Testis (tissue), 3 donors: ENCODE results near the gene ALPK3. TPM values are rescaled to one million over a fixed set of nuclear protein-coding genes. Genes with fewer than 3 reads are reported as not detected.

ENCODE experiments used
- DNase-seq: peaks from one replicate; pipeline ENCODE4 v3.0.0-alpha.2; 2019
- H3K27ac ChIP-seq, 2 donors: fragments of 200-600 bp; sonication (generic); one replicate each; pipeline ENCODE4 v1.5.1; 2019
- H3K27me3 ChIP-seq: fragments of 200-600 bp; sonication (generic); one replicate; pipeline ENCODE4 v1.5.1; 2019
- H3K36me3 ChIP-seq: fragments of 200-600 bp; sonication (generic); one replicate; pipeline ENCODE4 v1.5.1; 2017; ENCODE audit warnings: low read depth; ENCODE audit errors: missing control alignments
- H3K4me1 ChIP-seq: fragments of 200-600 bp; sonication (generic); one replicate; pipeline ENCODE4 v1.5.1; 2019
- H3K4me3 ChIP-seq, 2 donors: fragments of 200-600 bp; sonication (generic); one replicate each; pipeline ENCODE4 v1.5.1; 2017 to 2019
- H3K9me3 ChIP-seq: fragments of 200-600 bp; sonication (generic); one replicate; pipeline ENCODE4 v1.5.1; 2017
- POLR2A ChIP-seq: fragments of 450-650 bp; IDR thresholded peaks from one replicate; pipeline ENCODE4 v1.6.1; 2017; ENCODE audit warnings: antibody characterized with exemption, mild to moderate bottlenecking, moderate library complexity
- WGBS, 2 donors: methylation state at CpG; one replicate each; pipeline ENCODE4 v1.1.5; 2018; 5-methylcytosine and 5-hydroxymethylcytosine counted together
- intact Hi-C: fragments of 100-400 bp; cut with DNase I; formaldehyde crosslinking; loops from one replicate; pipeline ENCODE4 v1.15.1; 2023; ENCODE audit warnings: low total_unique reads
- polyA plus RNA-seq: library from polyadenylated mRNA; stranded (reverse); fragments of 350-450 nt; fragmentation: Illumina TruSeq; extraction: RNeasy Lipid Tissue Mini Kit (QIAGEN cat#74804); gene quantifications from one replicate; pipeline ENCODE4 v1.2.3, GENCODE V29; 2014; ENCODE audit warnings: low read depth, low replicate concordance; ENCODE audit not compliant: insufficient read depth
- total RNA-seq, 2 donors: library from RNA; depleted of rRNA; stranded (reverse); fragments of >200 nt; gene quantifications; one replicate each; pipeline ENCODE4 v1.2.3, GENCODE V29; 2016
- TF ChIP-seq, protein P1 (sequence below), 3 experiments: fragments of 450-650 bp in 2 of 3; fragments of 200-600 bp in 1 of 3; sonication (generic) in 1 of 3; IDR thresholded peaks; one replicate each; pipeline ENCODE4 v1.5.1; 2016 to 2019; ENCODE audit warnings: antibody characterized with exemption in 3 of 3, mild to moderate bottlenecking in 2 of 3, moderate library complexity in 1 of 3

The ALPK3 gene
- total and polyA plus RNA-seq, 3 donors from 2014 or later: 3.0 to 5.0 (median 4.1) TPM

DNA sequence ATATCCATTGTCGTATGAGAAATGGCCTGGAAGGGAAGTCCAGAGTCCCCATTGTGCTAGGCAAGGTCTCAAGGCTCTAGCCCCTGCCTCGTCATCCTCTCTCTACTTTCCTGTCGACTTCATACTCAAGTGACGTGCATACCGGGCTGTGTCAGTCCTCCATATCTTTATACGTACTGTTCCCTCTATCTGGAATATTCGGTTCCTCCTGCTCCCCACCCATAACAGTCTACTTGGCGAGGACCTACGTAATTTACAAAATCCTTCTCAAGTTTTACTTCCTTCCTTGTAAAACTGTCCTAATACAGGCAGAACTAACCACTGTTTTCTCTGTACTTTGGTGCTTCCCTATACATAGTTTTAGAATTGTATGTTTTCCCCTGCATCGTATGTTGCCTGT is 2.2 kb upstream of the ALPK3 start:
- intact Hi-C loops: no loop called here
- Histone ChIP-seq H3K4me1 (peaks cover 14% of the 10 kb centered on the region), H3K9me3 (no peaks in the 10 kb centered on the region), H3K4me3 (no peak overlapping the region), H3K27ac (no peak overlapping the region), H3K36me3 (no peaks in the 10 kb centered on the region), H3K27me3 (no peaks in the 10 kb centered on the region)
- 86 to 95% methylated on average over 10 of the region's 10 CpGs for WGBS, 2 donors
- no peak for DNase-seq
- TF ChIP-seq POLR2A: no peak
- TF ChIP-seq, protein P1, sequence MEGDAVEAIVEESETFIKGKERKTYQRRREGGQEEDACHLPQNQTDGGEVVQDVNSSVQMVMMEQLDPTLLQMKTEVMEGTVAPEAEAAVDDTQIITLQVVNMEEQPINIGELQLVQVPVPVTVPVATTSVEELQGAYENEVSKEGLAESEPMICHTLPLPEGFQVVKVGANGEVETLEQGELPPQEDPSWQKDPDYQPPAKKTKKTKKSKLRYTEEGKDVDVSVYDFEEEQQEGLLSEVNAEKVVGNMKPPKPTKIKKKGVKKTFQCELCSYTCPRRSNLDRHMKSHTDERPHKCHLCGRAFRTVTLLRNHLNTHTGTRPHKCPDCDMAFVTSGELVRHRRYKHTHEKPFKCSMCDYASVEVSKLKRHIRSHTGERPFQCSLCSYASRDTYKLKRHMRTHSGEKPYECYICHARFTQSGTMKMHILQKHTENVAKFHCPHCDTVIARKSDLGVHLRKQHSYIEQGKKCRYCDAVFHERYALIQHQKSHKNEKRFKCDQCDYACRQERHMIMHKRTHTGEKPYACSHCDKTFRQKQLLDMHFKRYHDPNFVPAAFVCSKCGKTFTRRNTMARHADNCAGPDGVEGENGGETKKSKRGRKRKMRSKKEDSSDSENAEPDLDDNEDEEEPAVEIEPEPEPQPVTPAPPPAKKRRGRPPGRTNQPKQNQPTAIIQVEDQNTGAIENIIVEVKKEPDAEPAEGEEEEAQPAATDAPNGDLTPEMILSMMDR (IDR thresholded peaks at IDR 0.05): no peak

DNA sequence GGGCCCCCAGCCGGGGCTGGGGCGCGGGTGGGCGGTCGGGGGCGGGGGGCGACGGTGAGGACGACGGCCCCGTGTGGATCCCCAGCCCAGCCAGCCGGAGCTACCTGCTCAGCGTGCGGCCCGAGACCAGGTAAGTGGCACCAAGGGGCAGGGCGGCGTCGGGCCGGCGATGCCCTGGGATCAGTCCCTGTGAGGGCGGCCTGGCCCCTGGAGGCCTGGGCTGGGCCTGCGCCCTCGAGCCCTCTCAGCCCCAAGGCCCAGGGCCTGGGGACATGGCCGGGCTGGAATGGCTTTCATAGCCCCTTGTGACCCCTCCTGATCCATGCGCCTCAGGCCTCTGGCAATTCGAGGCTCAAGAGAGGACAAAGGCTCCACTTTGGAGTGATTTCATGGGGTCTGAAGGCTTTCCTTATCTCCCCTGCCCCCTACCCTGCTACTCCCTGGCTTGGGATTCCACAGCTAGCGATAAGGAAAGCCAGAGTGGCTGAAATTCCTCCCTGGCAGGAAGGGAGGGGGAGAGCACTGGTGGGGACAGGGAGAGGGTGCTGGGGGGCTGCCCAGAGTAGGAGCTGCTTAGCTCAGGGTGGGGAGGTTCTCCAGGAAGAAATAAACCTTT is 418 bp downstream of the ALPK3 start:
- TF ChIP-seq, protein P1 (IDR thresholded peaks at IDR 0.05): no peak
- no peak for TF ChIP-seq POLR2A
- peaks cover 21% of the 10 kb centered on the region for H3K4me1 ChIP-seq
- no peak overlapping the region for H3K27ac ChIP-seq
- no peaks in the 10 kb centered on the region for H3K36me3 ChIP-seq
- no peaks in the 10 kb centered on the region for H3K27me3 ChIP-seq
- 46 to 48% methylated on average over 5 to 27 of the region's 27 CpGs for WGBS, 2 donors
- intact Hi-C loops: no loop called here
- H3K4me3 ChIP-seq: peak overlapping the region in 1 of 2 donors; percentile 37
- H3K9me3 ChIP-seq: no peaks in the 10 kb centered on the region
- DNase-seq: no peak

DNA sequence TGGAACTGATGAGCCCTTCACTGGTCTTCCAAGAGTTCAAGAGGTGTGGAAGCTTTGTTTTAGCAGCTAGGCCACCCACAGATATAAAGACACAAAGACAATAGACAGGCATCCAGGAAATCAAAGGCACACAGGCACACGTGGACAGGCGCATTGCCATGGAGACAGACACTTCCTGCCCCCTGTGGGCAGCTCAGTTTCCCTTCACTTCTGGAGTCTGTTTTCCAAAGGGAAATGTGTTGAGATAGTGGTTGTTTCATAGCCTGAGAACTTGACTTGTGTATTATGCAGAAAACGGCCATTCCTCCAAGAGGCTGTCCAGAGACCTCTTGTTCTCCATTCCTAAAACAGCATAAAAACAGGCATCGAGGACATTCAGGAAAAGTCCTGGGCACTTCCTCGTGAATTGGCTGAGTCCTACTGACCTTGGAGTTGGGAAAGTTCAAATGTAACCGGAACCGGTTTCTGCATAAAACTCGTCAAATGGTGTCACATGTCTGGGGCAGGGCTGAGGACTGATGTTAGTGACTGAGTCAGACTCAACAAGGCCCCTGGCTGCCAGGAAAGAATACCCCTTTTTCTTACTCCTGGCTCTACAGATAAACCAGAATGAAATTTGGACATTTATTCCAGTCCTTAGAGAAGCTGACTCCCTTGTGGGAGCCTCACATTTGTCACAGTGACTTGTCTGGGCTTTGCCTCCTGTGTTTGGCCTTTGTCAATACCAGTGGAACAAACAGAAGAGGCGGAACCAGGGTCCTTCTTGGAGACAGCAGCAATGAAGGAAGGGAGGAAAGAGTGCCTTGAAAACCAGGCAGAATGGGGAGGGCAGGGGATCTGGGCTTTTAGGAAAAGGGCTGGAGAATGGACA is 1.3 kb downstream of the ALPK3 start:
- no peak overlapping the region for H3K27ac ChIP-seq
- 59 to 64% methylated on average over 9 of the region's 9 CpGs for WGBS, 2 donors
- intact Hi-C loops: no loop called here
- no peaks in the 10 kb centered on the region for H3K9me3 ChIP-seq
- H3K4me1 ChIP-seq: peaks cover 21% of the 10 kb centered on the region
- TF ChIP-seq POLR2A: no peak
- TF ChIP-seq, protein P1 (IDR thresholded peaks at IDR 0.05): no peak
- H3K36me3 ChIP-seq: no peaks in the 10 kb centered on the region
- no peaks in the 10 kb centered on the region for H3K27me3 ChIP-seq
- H3K4me3 ChIP-seq: no peak overlapping the region
- DNase-seq: no peak

DNA sequence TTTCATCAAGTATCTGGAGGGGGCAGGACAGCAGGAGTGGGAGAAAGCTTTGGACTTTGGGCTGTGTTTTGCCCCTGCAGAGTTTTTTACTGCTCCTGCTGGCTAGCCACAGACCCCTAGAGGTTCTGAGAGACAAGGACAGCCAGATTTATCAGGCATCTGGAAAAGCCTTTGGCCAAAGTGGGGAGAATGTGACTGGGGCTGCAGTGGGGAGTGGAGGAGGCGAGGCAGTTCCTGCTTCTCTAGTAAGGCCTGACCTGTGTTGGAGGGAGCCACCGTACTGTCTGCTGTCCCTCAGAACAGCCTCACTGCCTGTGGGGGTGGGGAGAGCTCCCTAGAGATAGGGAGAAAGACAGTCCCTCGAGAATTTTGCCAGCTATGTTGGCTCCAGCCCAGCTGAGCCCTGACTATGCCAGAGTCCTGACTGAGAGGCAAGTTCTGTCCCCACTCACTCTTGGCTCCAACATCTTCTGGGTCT is 2.2 kb downstream of the ALPK3 start:
- Histone ChIP-seq H3K9me3 (no peaks in the 10 kb centered on the region), H3K36me3 (no peaks in the 10 kb centered on the region), H3K27me3 (no peaks in the 10 kb centered on the region), H3K4me1 (peaks cover 21% of the 10 kb centered on the region), H3K4me3 (no peak overlapping the region), H3K27ac (no peak overlapping the region)
- no peak for TF ChIP-seq POLR2A
- TF ChIP-seq, protein P1 (IDR thresholded peaks at IDR 0.05): no peak
- 49 to 83% methylated on average over 2 to 3 of the region's 3 CpGs for WGBS, 2 donors
- intact Hi-C loops: no loop called here
- no peak for DNase-seq
